NCI-H69 (cell line): ENCODE data around the gene AKR1B1.
"Not testable (repeated sequence)": the region's sequence is repeated elsewhere in the genome, so short reads cannot be mapped to it uniquely, and the experiment has no call there.

ENCODE experiments used
- DNase-seq: peaks from one replicate; lab custom pipeline; 2025; lab: John Stamatoyannopoulos, UW

AKR1B1 gene

DNA sequence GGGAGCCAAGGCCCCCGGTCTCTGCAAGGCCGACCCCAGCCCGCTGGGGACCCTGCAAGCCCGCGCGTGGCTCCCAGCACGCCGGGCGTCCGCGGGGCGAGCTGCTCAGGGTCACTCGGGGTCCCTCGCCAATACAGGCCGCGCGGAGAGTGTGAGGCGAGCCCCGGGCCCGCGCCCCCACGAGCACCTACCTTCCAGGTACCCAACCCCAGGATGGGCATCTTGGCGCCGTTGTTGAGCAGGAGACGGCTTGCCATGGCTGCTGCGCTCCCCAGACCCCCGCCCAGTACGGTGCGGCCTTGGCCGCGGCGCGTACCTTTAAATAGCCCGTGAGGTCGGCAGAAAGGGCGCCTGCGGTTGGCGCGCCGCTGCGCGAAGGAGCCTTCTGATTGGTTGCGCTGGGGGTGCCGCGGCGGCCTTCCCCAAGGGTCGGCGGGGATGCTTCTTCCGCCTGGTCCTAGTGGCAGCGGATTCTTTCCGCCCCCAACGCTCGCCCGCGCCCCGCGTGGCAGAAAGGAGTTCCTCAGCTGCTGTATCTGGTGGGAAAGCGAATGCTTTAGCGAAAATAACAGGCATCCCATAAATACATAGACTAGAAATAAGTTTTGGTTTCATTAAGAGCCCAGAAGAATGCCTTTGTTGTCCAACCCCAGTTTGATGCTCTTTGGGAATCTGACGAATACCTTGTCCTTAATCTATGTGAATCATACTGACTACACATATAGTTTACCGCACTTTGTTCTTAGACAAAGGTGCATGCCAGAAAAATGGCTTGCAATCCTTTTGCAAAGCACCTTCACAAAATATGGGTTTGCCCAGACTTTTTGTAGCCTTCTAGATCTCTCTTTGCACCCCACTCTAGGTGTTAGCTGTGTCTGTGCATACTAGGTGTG lies at the start of gene AKR1B1:
TSS of gene AKR1B1 (minus strand) at position 295 of the 893 bp plus-strand sequence. CDS start at position 257, 38 bp downstream.
- DNase-seq: peak; percentile 98

DNA sequence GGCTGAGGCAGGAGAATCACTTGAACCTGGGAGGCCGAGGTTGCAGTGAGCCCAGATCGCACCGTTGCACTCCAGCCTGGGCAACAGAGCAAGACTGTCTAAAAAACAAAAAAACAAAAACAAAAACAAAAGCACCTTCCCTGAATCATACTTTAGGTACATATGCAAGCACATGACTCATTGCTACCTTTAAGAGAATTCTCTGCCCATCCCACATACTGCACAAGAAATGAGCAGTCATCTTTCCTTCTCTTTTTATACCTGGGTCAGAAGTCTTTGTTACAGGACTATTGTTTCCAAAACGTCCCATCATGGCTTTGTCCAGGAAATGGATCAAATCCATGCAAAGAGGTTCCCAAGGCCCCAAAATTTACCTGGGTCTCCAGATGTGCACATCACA lies 47.0 kb upstream of the AKR1B1 start:
- no peak for DNase-seq

DNA sequence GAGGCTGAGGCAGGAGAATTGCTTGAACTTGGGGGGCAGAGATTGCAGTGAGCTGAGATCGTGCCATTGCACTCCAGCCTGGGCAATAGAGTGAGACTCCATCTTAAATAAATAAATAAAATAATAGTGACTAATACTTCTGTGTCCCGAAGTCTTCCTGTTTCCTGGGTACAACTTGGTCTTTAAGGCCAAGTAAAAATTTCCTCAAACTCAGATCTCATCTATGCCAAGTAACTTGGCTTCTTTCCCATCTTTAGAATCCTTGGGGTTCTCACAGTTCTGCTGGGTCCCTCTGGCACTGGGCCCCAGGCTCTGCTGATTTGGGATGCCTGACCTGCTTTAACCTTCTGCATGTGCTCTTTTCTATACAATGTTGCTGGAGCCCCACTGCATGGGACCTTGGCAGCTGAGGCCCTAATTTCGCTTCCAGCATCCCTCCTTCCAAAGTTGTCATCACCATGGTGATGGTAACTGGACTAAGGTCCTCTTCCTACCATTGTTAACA lies 45.8 kb upstream of the AKR1B1 start:
- no peak for DNase-seq

DNA sequence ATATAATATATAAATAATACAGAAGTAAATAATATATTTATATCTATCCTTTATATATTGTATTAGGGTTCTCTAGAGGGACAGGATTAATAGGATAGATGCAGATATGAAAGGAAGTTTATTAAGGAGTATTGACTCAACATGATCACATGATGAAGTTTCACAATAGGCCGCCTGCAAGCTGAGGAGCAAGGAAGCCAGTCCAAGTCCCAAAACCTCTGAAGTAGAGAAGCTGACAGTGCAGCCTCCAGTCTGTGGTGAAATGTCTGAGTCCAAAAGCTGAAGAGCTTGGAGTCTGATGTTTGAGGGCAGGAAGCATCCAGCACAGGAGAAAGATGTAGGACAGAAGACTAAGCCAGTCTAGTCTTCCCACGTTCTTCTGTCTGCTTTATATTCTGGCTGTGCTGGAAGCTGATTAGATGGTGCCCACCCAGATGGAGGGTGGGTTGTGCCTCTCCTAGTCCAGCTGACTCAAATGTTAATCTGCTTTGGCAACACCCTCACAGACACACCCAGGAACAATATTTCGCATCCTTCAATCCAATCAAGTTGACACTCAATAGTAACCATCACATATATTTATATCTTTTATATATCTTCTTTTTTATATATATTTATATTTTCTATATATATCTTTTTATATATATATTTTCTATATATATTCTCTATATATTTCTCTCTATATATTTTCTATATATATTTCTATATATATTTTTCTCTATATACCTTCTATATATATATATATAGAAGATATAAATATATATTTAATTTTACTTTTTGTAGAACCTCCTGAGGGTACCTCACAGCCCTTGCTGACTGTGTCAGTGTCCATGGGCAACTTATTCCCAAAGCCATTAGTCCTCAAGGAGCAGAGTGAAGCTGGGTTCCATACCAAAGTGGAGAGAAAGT lies 43.8 kb upstream of the AKR1B1 start:
- no peak for DNase-seq

DNA sequence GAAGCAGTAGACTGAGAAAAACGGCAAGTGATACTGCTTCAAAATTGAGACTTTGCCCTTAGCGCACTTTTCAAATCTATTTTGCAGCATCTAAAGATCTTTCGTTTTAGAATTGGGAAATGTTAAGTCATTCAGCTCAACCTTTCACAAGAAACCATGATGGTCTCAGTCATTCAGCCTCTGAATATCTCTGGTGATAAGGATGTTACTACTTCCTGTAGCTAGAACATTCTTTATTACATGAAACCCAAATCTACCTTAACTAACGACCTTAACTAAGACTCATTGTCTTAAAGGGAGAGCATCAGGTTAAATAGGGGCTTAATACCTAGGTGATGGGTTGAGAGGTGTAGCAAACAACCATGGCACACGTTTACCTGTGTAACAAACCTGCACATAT lies 42.1 kb upstream of the AKR1B1 start:
- no peak for DNase-seq

DNA sequence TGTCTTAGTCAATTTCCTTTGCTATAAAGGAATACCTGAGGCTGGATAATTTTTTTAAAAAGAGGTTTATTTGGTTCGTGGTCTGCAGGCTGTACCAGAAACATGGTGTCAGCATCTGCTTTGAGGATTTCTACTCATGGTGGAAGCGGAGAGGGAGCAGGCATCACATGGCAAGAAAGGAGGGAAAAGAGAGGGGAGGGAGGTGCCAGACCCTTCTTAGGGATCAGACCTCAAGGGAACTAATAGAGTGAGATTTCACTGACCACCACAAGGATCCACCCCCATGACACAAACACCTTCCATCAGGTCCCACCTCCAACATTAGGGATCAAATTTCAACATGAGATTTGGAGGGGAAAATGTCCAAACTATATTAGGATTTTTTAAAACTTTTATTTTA lies 41.5 kb upstream of the AKR1B1 start:
- no peak for DNase-seq

DNA sequence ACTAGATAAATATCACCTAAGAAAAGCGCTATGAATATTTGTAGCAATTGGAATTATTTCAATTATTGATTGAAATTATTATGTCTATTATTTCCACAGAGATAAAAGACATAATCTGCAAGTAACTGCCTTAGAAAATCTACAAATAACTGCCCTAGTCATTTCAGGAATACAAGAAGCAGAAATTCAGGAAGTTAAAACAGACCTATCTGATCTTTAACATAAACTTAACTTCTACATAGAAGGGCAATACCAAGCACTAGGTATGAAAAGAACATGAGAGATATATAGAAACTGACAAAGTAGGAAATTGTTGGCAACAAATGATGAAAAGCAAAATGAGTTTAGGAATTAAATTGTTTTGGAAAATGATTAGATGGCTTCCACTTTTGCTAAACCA lies 36.6 kb upstream of the AKR1B1 start:
- no peak for DNase-seq

DNA sequence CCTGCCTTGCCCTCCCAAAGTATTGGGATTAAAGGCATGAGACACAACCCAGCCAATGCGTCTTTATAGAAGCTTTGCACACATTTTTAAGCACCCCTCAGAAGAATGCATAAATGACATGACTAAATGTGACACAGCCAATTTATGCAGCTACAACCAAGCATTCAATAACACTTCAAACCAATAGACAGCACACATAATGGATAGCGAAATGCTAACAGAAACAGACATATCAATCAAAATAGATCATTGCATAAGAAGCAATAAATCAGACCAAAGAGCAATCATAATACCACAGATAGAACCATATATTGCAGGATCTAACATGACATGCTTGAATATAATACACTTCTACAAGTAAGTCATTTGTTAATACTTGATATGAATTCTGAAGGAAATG lies 34.2 kb upstream of the AKR1B1 start:
- DNase-seq: no peak

DNA sequence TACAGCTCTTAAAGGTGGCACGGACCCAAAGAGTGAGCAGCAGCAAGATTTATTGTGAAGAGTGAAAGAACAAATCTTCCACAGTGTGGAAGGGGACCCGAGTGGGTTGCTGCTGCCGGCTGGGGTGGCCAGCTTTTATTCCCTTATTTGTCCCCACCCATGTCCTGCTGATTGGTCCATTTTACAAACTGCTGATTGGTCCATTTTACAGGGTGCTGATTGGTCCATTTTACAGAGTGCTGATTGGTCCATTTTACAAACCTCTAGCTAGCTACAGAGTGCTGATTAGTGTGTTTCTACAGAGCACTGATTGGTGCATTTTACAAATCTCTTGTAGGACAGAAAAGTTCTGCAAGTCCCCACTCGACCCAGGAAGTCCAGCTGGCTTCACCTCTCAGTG lies 28.8 kb upstream of the AKR1B1 start:
- DNase-seq: not testable (repeated sequence)

DNA sequence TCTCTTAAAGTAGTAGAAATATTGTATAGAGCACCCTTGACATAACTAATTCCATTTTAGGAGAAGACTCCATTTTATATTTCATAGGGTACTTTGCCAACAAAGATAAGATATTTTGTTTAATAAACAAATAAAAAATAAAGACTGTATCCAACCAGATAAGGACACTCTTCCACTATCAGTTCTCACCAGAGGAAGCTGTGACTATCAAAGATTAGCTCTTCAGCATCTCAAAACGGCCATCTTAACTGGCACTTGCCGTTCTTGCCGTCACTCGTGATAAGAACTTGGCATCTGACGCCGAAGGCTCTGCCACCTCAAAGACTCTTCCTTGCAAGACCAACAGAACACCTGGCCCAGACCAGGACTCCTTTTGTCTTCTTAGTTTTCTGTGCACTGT lies 26.3 kb upstream of the AKR1B1 start:
- no peak for DNase-seq

DNA sequence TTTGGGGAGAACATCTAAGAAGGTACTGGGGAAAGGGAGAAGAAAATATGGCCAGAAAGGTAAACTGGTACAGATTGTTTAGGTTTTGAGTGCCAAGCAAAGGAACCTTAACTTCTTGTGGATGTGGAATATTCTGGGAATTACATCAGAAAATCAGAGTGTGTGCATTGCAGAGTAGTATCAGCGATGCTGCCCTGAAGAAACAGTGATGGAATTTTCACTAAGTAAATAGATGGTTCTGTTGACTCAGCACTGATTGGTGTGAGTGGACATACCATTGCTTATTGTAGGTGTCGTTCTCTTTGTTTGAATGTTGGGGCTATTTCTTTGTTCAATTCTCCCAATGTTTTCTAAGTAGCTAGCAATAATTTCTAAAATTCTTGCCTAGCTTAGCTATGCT lies 24.4 kb upstream of the AKR1B1 start:
- no peak for DNase-seq

DNA sequence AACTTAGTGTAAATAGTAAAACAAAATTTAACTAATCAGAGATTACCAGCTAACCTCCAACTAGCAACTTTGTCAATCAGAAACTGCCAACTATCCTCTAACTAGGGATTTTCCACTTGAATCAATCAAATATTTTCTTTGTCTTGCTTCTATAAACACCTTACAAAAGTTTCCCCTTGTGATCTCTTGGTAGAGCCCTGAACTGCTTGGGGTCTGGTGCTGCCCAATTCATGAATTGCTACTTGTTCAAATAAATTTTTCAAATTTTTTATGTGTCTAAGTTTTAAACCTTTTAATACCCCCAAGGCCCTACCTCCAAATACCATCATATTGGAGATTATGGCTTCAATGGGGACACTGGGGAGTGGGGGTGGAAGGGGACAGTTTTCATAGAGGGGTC lies 24.0 kb upstream of the AKR1B1 start:
- DNase-seq: no peak

DNA sequence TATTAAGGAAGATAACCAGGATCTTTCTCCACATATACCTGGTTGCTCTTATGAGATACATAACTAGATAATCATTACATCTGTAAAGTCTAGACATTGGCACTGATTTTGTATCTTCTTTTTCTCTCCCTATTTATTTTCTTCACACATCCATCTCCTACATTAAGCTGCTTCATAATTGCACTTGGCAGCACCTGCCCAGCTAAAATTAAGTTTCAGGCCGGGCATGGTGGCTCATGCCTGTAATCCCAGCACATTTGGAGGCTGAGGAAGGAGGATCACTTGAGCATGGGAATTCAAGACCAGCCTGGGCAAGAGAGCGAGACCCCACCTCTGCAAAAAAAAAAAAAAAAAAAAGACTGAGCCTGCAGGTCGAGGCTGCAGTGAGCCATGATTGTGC lies 22.3 kb upstream of the AKR1B1 start:
- DNase-seq: no peak

DNA sequence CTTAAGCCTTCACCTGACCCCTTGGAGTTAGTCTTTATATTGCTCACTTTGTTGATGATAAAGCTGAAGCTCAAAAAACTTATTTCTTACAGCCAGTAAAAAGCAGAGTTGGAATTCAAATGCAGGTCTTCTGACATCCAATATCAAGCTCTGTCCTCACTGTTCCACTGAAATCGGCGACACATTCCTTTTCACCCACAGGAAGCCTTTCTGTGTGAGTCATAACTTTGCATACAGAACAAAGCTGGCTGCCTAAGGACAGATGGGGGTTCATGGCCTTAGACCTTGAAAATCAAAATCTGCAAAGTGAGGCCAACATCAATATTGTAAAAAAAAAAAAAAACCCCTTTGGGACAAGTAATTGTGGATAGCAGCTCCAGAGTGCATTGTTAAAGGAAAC lies 21.8 kb upstream of the AKR1B1 start:
- peak; percentile 5 for DNase-seq

DNA sequence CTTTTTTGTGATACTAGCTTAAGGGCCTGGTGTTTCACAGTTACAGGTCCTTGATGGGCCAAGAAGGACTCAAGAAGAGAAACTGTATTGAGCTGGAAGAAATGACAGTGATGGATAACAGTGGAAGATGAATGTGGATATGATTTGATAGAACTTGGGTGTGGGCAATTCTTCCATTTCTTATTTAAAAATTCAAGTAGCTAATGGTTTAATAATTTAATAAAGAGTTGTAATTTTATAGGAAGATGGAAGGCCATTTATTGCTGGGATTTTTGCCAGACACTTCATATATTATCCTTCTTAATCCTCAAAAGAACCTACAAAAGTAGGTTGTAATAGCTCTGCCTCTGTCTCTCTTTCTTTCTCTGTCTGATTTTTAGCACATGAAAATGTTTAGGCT lies 21.3 kb upstream of the AKR1B1 start:
- no peak for DNase-seq

DNA sequence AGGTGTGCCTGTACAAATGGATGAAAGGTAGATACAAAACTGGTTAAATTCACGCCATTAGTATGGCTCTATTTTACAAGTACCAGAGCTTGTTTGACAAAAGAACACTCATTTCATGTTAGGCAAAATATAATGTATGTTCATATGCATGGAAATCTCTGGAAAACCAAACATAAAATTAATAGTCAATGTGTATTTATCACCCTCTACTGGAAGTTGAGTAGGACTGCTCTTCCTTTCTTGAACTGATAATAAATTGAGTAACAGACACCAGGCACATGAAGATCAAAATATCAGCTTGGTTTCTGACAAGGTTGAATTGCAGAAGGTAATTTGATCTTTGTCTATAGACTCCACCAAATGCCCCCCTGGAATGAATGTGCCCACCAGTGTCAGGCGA lies 19.8 kb upstream of the AKR1B1 start:
- no peak for DNase-seq

DNA sequence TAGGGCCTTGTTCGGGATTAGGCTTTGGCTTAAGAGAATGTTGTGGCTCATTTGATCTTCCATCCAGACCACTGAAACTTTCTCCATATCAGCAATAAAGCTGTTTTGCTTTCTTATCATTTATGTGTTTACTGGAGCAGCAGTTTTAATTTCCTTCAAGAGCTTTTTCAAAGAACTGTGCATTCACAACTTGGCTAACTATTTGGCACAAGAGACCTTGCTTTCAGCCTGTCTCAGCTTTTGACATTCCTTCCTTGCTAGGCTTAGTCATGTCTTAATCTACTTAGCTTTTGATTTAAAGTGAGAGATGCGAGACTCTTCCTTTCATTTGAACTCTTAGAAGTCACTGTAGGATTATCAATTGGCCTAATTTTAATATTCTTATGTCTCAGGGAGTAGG lies 19.1 kb upstream of the AKR1B1 start:
- DNase-seq: no peak

DNA sequence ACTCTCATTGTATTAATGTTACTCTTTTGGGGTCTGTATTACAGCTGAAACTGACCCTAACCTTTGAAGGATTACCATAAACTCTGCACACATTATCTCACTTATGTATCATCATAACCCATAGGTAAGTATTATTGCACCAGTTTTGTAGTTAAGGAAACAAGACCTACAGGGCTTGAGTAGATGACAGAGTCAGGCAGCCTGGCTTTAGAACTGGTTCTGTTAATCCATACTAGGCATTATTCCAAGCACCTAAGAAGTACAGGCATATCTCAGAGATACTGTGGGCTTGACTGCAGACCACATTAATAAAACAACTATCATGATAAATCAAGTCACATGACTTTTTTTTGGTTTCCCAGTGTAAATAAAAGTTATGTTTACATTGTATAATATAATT lies 17.1 kb upstream of the AKR1B1 start:
- DNase-seq: no peak

DNA sequence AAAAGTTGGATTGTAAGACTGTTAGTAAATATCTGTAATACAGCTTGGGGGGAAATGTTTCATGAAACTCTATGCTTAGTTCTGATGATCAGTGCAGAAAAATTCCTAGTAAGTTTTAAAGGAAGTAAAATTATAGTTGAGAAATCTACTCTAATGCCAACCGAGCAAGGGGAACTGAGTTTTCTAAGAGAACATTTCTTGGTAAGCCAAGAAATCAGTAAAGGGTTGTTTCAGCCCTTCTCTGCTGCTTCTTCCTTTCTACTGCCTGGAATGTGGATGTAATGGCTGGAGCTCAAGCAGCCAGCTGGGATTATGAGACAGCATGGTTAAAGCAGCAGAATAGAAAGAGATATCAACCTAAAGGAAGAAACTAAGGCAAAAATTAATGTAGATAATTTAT lies 15.9 kb upstream of the AKR1B1 start:
- no peak for DNase-seq

DNA sequence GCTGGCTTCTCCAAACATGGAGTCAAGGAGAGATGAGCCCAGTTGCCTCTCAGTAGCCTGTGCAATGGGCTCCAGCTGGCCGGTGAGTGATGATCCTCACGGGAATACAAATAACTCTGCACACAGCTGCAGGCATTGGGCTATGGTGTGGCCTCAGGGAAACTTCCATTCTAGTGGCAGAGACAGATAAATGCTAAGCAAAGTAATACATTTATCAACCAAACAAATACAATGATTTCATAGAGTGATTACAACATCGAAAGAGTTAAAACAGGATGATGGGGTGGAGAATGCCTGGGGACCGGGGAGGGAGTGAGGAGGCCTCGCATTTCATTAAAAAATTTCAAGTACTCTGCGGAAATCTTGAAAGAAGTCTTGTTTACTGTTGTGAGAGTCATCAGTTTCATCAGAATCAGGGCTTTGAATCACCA lies 15.0 kb upstream of the AKR1B1 start:
- peak; percentile 7 for DNase-seq

DNA sequence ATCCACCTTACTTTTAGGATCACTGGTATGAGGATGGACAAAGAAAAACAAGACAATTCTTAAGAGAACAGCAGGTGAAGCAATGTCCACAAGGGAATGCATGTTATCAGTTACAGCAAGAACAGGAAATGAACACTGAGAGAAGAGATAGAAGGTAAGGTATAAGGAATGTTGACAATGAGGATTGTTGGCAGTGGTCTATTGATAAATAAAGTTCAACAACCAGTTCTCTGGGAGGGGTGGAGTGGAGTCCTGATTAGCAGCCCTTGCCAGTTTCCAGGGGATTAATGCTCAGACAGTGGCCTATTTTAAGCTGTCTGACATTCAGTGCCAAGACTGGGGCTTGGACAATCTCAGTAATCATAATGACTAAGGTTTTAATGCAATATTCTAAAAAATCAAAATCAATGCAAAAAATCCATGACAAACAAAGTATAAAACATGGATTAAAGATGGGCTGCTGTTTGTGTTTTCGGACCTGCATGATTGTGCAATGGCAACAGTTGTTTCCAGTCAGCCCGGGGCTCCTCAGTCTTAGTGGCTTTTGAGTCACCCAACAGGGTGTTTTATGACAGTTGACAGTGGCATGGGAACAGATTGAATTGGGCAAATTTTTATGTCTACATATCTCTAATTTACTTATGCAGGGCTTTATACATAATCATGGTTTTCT lies 13.8 kb upstream of the AKR1B1 start:
- no peak for DNase-seq

DNA sequence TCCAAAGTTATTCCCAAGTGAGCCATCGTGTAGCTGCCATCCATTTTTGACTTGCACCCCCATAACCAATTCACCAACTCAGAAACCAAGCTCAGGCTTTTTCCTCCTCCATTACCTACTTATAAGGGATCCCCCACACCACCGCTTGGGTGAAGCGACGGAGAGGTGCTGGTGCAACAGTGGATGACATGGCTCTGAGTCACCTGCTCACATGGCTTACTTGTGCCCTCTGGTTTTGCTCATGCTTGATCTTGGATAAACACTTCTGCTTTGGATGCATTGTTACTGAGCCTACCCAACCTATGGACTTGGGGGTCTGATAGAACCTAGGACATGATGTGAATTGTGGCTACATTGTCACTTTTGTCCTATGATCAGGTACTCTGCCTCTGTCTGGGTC lies 12.0 kb upstream of the AKR1B1 start:
- no peak for DNase-seq
